SK-N-MC (cell line): ENCODE results near the gene CCR6.

ENCODE experiments used
- EZH2 ChIP-seq: fragments of 200-600 bp; sonication (generic); IDR thresholded peaks from one replicate; pipeline ENCODE4 v1.6.1; 2017; ENCODE audit warnings: antibody characterized with exemption
- POLR2AphosphoS5 ChIP-seq: IDR thresholded peaks from 2 replicates; pipeline ENCODE4 v1.6.1; 2012; ENCODE audit warnings: mild to moderate bottlenecking, low read depth, low read length, borderline replicate concordance

DNA sequence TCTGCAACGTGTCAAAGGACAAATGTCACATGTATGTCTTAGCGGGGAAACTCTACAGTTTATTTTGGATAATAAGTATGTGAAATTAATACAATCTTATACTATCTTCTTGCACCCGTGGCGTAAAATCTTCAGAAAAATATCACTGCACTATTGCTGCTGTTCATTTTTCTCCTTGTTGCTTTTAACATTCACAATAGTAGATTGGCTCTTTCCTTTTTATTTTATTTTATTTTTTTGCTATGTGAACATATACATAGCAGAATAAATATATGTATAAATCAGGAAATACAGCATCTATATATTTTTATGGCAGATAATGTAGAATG is 19.5 kb downstream of the CCR6 start:
- no peak for TF ChIP-seq EZH2
- no peak for TF ChIP-seq POLR2AphosphoS5
